Renal cortex interstitium (tissue), 11 donors: ENCODE results near the gene PLCXD1. TPM values are rescaled to one million over a fixed set of nuclear protein-coding genes. Genes with fewer than 3 reads are reported as not detected.
"Not testable (repeated sequence)": the region's sequence is repeated elsewhere in the genome, so short reads cannot be mapped to it uniquely, and the experiment has no call there.

ENCODE experiments used
- DNase-seq, 11 donors: peaks; one replicate each; pipeline ENCODE4 v3.0.0-alpha.2; 2013; ENCODE audit warnings: low read depth in 9 of 11, low spot score in 4 of 11; ENCODE audit errors: extremely low read depth in 1 of 11
- polyA plus RNA-seq, 3 donors: library from polyadenylated mRNA; unstranded; fragments of 120-200 nt; gene quantifications; one replicate each; pipeline ENCODE4 v1.2.1, GENCODE V29; 2013; ENCODE audit not compliant: insufficient read length in 3 of 3

Gene PLCXD1
- polyA plus RNA-seq, 3 donors = 21.5 to 41.0 (median 25.1) TPM

DNA sequence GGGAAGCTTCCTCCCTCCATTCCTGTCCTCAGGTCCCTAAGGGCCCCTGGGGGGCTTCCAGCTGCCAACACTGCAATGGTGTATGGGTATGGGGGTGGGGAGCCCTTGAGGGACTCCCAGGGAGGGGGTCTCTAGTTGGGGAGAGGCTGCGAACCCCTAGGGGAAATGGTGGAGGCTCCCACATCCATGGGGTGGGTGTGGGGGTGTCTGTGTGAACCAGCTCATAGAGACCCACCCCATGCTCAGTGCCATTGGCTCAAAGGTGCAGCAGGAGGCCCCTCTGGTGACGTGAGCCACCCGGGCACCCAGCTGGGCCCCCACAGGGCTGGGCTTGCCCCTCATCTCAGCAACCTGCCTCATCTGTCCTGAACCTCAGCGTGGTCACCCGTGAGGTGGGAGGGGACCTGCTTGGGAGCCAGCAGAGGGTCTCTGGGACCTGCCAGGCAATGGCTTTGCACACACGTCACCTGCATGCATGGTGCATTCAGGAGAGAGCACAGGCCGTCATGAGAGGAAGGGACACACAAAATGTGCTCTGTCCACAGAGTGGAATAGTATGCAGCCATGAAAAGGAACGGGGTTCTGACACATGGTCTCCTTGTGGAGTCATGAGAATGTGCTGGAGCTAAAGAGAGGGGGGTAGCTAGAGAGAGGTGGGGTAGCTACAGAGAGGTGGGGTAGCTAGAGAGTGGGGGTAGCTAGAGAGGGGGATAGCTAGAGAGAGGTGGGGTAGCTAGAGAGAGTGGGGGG is 22.7 kb upstream of the PLCXD1 start:
- no peak for DNase-seq

DNA sequence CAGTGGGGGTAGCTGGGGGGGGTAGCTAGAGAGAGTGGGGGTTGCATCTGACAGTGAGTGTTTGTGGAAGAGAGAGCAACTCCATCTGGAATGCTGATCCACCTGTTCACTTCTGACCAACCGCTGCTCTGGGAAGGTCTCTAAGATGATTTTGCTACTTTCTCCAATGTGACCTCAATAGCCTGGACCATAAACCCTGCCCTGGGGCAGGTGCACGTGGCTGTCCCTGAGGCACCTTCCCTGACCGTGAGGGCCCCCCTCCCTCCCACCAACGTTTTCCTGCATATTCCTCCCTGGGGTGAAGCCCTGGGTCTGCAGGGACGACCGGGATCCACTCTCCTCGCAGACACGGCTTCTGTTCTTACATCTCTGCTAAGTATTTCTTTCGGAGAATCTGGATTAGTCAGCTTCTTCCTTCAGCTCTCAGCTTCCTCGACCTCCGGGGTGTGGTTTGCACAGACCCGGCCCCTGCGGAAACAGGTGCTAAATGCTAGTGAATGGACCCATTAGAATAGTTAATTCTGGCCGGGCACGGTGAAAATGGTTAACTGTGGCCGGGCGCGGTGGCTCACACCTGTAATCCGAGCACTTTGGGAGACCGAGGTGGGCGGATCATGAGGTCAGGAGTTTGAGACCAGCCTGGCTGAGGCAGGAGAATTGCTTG is 21.4 kb upstream of the PLCXD1 start:
- no peak for DNase-seq

DNA sequence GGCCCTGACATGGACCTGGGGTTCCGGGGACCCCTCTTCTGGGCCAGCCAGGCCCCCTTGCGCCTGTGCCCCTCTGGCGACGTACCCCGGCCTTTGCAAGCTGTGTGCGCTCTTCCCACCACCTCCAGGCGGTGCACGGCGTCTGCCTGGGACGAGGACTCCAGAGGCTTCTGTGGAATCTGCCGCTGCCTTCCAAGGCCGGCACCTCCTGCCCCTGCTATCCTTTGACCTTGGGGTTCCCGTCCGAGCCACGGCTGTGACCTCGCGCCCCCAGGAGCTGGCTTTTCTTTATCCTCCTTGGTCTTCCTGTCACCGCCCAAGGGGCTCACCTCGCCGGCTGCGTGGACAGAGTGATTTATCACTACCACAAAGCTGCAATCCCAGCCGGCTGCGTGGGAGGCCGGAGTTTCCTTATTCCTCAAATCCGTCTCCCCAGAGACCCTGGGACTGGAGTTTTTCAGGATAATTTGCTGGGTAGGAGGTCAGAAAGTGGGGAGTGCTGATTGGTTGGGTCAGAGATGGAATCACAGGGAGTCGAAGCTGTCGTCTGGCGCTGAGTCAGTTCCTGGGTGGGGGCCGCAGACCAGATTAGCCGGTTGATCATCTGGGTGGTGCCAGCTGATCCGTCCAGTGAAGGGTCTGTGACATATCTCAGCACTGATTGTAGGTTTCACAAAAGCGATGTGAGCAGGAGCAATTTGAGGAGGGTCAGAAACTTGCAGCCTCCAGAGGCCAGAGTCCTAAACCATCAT is 19.8 kb upstream of the PLCXD1 start:
- peak in 3 of 11 donors; percentile 35 to 50 (median 37) for DNase-seq

DNA sequence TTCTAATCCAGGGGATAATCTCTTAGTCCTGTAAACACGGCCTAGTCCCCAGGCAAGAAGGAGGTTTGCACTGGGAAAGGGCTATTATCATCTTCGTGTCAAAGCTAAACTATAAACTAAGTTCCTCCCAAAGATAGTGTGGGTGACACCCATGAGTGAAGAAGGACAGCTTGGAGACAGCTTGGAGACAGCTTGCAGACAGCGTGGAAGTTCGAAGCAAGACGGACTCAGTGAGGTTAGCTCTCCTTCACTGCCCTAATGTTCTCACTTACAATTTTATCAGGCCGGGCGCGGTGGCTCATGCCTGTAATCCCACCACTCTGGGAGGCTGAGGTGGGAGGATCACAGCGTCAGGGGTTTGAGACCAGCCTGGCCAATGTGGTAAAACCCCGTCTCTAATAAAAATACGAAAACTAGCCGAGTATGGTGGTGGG is 19.2 kb upstream of the PLCXD1 start:
- DNase-seq = no peak

DNA sequence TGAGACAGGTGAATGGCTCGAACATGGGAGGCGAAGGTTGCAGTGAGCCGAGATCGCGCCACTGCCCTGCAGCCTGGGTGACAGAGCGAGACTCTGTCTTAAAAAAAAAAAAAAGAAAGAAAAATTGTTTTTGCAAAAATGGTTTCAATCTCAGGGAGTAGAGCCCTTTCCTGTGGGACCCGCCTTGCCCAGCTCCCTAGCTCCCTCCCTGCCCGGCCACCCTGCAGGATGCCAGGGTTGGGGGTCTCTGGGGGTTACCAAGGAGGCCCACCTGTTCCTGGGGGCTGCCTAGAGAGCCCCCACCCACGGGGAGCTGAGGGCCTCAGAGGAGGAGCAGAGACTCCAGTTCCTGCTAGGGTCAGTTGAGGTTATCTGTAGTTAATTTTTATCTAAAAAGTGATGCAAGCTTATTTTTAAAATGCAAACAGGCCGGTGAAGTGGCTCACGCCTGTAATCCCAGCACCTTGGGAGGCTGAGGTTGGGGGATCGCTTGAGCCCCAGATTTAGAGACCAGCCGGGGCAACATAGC is 18.7 kb upstream of the PLCXD1 start:
- no peak for DNase-seq

DNA sequence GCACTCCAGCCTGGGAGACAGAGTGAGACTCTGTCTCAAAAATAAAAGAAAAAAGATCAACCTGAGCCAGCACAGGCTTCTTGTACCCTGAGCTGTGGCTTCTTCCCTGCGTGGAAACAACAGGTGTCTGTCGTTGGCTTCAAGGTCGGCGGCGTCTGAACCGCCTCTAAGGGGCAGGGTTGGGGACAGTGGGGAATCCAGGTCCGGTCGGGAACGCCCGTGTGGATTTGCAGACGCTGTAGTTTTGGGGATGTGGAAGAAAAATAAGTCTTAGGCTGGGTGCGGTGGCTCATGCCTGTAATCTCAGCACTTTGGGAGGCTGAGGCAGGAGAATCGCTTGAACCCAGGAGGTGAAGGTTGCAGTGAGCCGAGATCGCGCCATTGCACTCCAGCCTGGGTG is 17.2 kb upstream of the PLCXD1 start:
- DNase-seq = not testable (repeated sequence)

DNA sequence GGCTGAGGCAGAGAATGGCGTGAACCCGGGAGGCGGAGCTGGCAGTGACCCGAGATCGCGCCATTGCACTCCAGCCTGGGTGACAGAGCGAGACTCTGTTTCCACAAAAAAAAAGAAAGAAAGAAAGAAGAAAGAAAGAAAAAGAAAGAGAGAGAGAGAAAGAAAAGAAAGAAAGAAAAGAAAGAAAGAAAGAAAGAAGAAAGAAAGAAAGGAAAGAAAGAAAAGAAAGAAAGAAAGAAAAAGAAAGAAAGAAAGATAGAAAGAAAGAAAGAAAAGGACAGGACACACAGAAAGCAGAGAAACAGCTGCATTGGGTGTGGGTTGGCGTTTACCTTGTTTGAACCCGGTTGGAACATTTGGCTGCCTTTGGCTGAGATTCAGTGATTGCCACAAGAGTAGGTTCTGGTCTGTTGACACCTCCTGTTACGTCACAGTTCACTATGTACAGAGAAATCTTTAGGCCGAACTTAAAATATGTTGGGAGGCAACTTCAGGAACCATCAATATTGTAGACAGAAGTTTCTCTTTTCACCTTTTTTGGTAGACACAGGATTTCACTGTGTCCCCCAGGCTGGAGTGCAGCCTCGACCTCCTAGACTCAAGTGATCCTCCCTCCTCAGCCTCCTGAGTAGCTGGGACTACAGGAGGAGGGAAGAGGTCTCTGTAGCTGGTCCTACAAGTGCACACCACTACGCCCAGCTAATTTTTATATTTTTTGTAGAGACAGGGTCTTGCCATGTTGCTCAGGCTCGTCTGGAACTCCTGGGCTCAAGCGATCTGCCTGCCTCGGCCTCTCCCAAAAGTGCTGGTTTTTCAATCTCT is 16.3 kb upstream of the PLCXD1 start:
- no peak for DNase-seq

DNA sequence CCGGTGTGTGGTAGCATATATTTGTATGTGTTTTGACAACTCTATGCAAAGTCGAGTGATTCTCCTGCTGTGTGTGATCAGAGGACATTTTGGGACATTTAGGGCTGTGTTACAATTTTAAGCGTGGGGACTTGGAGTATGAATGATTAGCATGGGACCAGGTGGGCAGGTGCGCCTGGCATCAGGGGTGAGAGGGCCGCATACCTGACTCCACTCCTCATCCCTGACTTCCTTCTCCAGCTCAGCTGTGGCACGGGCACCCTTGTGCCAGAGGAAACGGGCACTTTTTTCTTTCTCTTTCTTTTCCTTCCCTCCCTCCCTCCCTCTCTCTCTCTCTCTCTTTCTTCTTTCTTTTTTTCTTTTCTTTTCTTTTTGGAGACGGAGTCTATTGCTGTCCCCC is 15.7 kb upstream of the PLCXD1 start:
- DNase-seq = no peak

DNA sequence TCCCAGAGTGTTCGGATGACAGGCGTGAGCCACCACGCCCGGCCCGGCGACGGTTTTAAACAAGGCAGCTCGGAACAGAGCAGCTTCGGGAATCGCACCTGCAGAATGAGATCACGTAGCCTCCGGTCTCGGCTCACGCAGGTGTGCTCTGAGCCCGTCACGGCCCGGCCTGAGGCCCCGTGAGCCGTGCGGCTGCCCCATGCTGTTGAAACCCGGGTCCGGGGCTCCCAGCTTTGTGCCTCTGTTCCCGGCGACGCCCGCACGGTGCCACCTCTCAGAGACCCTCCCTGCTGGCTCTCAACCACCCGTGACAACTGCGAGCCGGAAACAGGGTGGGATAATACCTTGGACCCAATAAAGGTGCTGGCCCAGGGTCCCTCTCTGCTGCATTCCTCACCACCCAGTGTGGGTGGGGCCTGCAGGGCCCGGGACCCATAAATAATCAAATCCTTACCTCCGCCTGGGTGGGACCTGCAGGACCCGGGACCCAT is 13.4 kb upstream of the PLCXD1 start:
- no peak for DNase-seq

DNA sequence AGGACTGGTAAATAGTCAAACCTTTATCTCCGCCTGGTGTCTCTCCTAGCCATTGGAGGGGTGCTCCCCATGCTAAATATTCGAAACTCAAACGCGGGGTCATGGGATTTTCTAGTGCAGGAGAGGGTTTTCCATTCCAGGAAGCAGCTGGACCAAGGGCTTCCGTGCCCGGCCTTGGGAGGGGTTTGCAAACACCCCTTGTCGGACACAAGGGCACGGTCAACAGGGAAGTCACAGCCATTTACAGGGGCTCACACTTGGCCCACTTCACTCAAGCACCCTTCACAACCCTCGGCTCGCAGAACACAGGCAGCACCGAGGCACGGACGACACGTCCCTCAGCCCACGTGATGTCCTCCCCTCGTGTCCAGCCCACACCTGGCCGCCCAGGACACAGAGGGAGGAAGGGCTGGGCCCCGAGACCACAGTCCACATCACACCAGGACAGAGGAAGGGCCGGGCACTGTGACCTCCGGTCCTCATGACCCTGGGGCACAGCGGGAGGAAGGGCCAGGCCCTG is 10.3 kb upstream of the PLCXD1 start:
- DNase-seq = no peak

DNA sequence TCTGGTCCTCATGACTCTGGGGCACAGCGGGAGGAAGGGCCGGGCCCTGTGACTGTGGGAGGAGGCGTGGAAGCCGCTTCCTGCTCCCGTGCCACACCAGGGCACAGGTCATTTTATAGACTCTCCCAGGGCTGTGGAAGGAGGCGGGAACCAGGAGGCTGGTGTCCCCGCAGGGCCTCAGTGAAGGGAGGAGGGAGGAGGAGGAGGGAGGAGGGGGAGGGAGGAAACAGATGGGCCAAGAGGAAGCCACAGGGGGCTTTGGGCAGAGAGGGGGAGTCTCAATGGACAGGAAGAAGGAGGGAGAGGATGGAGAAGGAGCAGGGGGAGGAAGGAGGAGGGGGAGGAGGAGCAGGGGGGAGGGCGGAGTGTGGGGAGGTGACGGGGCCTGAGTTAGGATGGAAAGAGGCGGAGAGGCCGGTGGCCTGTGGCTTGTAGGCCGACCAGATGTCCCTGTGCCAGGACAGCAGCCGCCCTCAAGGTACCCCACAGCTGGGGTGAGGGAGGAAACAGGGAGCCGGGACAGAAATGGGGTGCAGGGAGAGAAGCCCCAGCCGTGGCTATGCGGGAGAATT is 6.2 kb upstream of the PLCXD1 start:
- DNase-seq = peak in 3 of 11 donors; percentile 25 to 38 (median 29)

DNA sequence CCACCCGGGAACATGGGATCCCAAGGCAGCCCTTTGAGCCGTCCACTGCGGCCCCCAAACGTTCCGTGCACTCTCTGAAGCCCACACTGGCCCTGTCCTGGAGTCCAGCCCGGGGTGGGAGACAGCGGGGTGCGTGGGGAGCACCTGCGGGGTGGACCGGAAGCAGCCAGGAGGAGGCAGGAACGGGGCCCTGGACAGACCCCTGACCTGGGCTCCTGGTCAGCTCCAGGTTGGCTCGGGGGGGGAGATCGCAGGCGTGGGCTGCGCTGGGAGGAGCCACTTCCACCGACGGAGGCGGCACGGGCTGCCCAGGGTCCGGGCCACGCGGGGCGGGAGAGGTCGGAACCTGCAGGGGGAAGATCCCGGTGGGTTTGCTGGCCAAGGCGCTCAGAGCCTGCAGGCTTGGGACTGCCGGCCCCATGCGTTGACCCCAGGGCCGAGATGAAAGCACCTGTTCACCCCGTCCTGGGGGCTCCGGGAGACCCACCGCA is 5.7 kb upstream of the PLCXD1 start:
- no peak for DNase-seq

DNA sequence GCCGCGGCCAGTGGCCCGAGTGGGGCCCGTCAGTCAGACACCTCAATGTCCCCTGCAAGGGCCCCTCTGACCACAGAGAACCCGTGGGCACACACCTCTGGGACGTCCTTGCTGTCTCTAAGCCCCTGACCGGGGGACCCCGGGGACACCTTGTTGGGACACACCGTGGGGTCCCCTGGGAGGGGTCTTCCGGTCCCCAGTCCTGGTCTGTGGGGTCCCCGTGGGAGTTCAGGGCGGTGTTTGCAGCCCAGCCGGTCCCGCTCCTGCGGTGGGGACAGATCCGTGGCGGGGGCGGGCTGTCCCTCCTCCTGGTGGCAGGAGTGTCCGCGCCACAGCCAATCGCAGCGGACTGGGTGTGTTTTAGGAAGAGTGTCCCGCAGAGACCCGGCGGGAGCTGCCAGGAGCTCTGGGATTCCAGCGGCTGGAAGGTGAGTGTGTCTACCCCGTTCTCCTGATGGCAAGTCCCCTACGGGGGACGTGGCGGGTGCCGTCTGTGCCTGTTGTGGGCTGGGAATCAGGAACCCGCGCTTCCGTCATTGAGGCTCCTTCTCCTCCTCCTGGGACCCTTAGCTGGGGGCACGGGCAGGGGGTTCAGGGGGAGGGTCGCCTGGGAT is 5.1 kb upstream of the PLCXD1 start:
- peak in 4 of 11 donors; percentile 38 to 51 (median 42) for DNase-seq

DNA sequence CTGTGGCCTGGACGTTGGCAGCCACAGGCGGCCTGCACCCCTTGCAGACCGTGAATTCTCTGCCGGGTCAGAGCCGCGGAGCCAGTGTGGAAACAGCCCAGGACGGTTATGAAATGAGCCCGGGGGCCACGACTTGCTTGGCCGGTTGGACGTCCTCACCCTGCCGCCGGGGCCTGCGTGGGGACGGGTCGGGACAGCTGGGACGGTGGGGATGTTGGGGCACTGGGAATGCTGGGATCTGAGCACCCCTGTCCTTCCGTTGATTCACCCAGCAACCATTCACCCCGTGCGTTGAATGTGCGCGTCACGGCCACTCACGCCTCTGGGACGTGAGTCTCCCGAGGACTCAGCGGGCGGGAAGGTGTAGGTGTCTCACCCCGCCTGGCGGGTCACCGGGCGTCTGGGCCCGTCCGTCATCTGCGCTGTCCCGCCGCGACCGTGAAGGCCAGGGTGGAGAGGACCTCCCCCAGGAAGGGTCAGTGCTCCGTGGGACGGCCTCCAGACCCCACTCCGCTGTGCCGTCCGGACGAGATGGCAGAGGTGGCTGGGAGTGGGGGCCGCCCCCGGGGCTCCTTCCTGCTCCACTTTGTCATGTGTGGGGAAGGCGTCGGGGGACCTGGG is 4.5 kb upstream of the PLCXD1 start:
- no peak for DNase-seq

DNA sequence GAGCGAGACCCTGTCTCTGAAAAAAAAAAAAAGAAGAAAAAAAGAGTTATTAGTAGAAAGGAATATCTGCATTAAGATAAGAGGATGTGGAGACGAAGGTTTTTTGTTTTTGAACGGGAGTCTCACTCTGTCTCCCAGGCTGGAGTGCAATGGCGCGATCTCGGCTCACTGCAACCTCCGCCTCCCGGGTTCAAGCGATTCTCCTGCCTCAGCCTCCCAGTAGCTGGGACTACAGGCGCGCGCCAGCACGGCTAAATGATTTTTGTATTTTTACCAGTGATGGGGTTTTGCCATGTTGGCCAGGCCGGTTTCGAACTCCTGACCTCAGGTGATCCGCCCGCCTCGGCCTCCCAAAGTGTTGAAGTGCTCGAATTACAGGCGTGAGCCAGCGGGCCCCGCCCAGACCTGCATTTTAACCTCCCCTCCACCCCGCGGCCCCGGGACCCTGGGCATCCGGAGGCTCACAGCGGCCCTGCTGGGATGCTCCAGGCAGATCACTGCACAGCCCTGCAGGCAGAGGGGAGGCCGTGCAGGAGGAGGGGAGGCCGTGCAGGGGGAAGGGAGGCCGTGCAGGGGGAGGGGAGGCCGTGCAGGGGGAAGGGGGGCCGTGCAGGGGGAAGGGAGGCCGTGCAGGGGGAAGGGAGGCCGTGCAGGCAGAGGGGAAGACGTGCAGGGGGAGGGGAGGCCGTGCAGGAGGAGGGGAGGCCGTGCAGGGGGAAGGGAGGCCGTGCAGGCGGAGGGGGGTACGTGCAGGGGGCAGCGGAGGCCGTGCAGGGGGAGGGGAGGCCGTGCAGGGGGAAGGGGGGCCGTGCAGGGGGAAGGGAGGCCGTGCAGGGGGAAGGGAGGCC is 1.2 kb upstream of the PLCXD1 start:
- DNase-seq = not testable (repeated sequence)

DNA sequence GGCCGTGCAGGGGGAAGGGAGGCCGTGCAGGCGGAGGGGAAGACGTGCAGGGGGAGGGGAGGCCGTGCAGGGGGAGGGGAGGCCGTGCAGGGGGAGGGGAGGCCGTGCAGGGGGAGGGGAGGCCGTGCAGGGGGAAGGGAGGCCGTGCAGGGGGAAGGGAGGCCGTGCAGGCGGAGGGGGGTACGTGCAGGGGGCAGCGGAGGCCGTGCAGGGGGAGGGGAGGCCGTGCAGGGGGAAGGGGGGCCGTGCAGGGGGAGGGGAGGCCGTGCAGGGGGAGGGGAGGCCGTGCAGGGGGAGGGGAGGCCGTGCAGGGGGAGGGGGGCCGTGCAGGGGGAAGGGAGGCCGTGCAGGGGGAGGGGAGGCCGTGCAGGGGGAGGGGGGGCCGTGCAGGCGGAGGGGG is 459 bp upstream of the PLCXD1 start:
- DNase-seq = not testable (repeated sequence)
